ENCODE data around the gene CD59.
"Not testable (repeated sequence)": the region's sequence is repeated elsewhere in the genome, so short reads cannot be mapped to it uniquely, and the experiment has no call there.

Gene CD59

GRCh38 chr11:33692541-33692940, 43.7 kb downstream of the CD59 start:
- DNase-seq (ENCODE audit: low read depth) = no peak

GRCh38 chr11:33692013-33692504, 44.2 kb downstream of the CD59 start:
- no peak for DNase-seq (ENCODE audit: low read depth)

- DNase-seq (ENCODE audit: low read depth) = no peak
These were observed 45.0 kb downstream of the CD59 start for GRCh38 chr11:33691066-33691864.

- DNase-seq (ENCODE audit: low read depth) = no peak
These were observed 45.7 kb downstream of the CD59 start for GRCh38 chr11:33690290-33691065.

- no peak for DNase-seq (ENCODE audit: low read depth)
These were observed 46.7 kb downstream of the CD59 start for GRCh38 chr11:33689501-33689900.

- DNase-seq (ENCODE audit: low read depth) = no peak
These were observed 47.1 kb downstream of the CD59 start for GRCh38 chr11:33689085-33689484.

GRCh38 chr11:33687733-33688479, 48.3 kb downstream of the CD59 start:
- no peak for DNase-seq (ENCODE audit: low read depth)

GRCh38 chr11:33685082-33685481, 51.1 kb downstream of the CD59 start:
- DNase-seq (ENCODE audit: low read depth) = no peak

GRCh38 chr11:33684003-33684706, 52.1 kb downstream of the CD59 start:
- no peak for DNase-seq (ENCODE audit: low read depth)

- DNase-seq (ENCODE audit: low read depth) = no peak
These were observed 53.8 kb downstream of the CD59 start for GRCh38 chr11:33682446-33682845.

GRCh38 chr11:33682019-33682418, 54.2 kb downstream of the CD59 start:
- no peak for DNase-seq (ENCODE audit: low read depth)

GRCh38 chr11:33678616-33679015, 57.6 kb downstream of the CD59 start:
- DNase-seq (ENCODE audit: low read depth) = not testable (repeated sequence)

- DNase-seq (ENCODE audit: low read depth) = no peak
These were observed 62.0 kb downstream of the CD59 start for GRCh38 chr11:33674035-33674814.

GRCh38 chr11:33672273-33672672, 64.0 kb downstream of the CD59 start:
- DNase-seq (ENCODE audit: low read depth) = no peak

- no peak for DNase-seq (ENCODE audit: low read depth)
These were observed 65.8 kb downstream of the CD59 start for GRCh38 chr11:33670250-33671011.

- DNase-seq (ENCODE audit: low read depth) = no peak
These were observed 66.5 kb downstream of the CD59 start for GRCh38 chr11:33669598-33670249.

GRCh38 chr11:33668951-33669596, 67.1 kb downstream of the CD59 start:
- no peak for DNase-seq (ENCODE audit: low read depth)

GRCh38 chr11:33668468-33668825, 67.8 kb downstream of the CD59 start:
- no peak for DNase-seq (ENCODE audit: low read depth)

- no peak for DNase-seq (ENCODE audit: low read depth)
These were observed 68.3 kb downstream of the CD59 start for GRCh38 chr11:33667819-33668467.

Measured in stimulated activated CD8-positive, alpha-beta memory T cell treated with anti-CD3 and anti-CD28 coated beads, Interleukin-12 subunit alpha, Interleukin-12 subunit beta, amount 100 ng/mL, for 4 hours (primary cell).